Upper lobe of left lung (tissue), 4 donors: Measurements from ENCODE around the gene IRF4.
A peak's percentile ranks its signal among the peaks of the same experiment; 100 is the strongest.

Experiments used
- EP300 ChIP-seq, 4 donors: sonication (generic); formaldehyde crosslinking; IDR thresholded peaks; one replicate each; pipeline ENCODE4 v1.5.1; 2017; ENCODE audit warnings: antibody characterized with exemption in 4 of 4, control low read depth in 2 of 4
- POLR2A ChIP-seq, 4 donors: fragments of 450-650 bp; IDR thresholded peaks; one replicate each; pipeline ENCODE4 v1.5.1; 2016 to 2017; ENCODE audit warnings: antibody characterized with exemption in 4 of 4, mild to moderate bottlenecking in 2 of 4
- POLR2AphosphoS5 ChIP-seq, 2 donors: sonication (generic); formaldehyde crosslinking; IDR thresholded peaks; one replicate each; pipeline ENCODE4 v1.5.1; 2017; ENCODE audit warnings: antibody characterized with exemption in 2 of 2
- TF ChIP-seq, protein P1 (sequence below), 6 experiments: fragments of 450-650 bp in 4 of 6; fragments of 200-600 bp in 2 of 6; sonication (generic) in 2 of 6; IDR thresholded peaks; one replicate each; pipeline ENCODE4 v1.5.1; 2016 to 2019; ENCODE audit warnings: antibody characterized with exemption in 6 of 6

DNA sequence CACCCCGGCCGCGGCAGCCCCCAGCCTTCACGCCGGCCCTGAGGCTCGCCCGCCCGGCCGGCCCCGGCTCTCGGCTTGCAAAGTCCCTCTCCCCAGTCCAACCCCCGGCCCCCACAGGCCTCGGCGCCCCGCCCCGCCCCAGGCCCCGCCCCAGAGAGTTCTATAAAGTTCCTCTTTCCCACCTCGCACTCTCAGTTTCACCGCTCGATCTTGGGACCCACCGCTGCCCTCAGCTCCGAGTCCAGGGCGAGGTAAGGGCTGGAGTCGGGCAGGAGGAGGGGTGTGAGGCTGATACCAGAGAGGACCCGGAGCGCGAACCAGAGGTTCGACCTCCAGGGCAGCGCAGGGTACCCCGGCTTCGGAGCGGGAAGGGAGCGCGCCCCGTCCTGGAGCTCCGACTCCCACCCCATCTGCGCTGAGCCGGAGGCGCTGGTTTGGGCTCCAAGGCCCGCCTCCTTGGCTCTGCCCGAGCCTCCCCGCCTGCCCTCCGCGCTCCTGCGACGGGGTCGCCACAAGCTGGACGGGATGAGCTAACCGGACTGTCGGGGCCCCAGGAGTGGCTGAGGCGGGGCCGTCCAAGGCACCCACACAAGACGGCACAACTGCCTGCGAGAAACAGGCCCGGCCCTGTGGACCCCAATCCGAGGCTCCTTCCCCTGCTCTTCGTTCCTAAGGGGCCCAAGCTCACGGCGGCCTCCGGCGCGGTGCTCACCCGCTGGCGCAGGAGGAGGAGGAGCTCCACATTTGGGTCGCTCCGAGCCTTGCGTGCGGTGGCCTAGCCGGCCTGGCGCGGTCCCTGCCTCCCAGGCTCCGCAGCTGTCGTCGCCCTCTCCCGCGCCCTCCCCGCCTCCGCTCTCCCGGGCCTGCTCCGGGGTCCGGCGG, at the start of gene IRF4:
- TF ChIP-seq, protein P1, sequence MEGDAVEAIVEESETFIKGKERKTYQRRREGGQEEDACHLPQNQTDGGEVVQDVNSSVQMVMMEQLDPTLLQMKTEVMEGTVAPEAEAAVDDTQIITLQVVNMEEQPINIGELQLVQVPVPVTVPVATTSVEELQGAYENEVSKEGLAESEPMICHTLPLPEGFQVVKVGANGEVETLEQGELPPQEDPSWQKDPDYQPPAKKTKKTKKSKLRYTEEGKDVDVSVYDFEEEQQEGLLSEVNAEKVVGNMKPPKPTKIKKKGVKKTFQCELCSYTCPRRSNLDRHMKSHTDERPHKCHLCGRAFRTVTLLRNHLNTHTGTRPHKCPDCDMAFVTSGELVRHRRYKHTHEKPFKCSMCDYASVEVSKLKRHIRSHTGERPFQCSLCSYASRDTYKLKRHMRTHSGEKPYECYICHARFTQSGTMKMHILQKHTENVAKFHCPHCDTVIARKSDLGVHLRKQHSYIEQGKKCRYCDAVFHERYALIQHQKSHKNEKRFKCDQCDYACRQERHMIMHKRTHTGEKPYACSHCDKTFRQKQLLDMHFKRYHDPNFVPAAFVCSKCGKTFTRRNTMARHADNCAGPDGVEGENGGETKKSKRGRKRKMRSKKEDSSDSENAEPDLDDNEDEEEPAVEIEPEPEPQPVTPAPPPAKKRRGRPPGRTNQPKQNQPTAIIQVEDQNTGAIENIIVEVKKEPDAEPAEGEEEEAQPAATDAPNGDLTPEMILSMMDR (IDR thresholded peaks at IDR 0.05), result no peak
- TF ChIP-seq POLR2AphosphoS5 (IDR thresholded peaks at IDR 0.05), result peak in 1 of 2 donors; percentile 33
- no peak for TF ChIP-seq EP300 (IDR thresholded peaks at IDR 0.05)
- TF ChIP-seq POLR2A (IDR thresholded peaks at IDR 0.05), result peak in 1 of 4 donors; percentile 45
